ENCODE data around the gene FBXL13.

DNA sequence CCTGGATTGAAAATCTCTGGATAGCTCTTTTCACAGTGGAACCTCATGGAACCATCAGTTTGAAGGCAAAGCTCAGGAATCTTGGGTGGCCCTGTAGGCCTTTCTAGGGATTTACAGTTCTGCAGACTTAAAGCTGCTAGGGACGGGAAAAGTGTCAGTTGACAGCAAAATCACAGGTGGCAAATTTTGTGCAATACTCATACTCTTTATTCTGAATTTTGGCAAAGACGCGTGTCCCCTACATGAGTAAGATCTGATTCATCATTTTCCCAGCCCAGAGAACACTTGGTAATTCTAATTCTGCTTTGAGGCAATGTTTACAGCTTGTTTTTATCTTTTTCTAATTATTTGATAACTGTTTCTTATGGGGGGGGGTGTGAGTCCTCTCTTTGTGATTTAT lies 158.2 kb downstream of the FBXL13 start:
- TF ChIP-seq, protein P1, sequence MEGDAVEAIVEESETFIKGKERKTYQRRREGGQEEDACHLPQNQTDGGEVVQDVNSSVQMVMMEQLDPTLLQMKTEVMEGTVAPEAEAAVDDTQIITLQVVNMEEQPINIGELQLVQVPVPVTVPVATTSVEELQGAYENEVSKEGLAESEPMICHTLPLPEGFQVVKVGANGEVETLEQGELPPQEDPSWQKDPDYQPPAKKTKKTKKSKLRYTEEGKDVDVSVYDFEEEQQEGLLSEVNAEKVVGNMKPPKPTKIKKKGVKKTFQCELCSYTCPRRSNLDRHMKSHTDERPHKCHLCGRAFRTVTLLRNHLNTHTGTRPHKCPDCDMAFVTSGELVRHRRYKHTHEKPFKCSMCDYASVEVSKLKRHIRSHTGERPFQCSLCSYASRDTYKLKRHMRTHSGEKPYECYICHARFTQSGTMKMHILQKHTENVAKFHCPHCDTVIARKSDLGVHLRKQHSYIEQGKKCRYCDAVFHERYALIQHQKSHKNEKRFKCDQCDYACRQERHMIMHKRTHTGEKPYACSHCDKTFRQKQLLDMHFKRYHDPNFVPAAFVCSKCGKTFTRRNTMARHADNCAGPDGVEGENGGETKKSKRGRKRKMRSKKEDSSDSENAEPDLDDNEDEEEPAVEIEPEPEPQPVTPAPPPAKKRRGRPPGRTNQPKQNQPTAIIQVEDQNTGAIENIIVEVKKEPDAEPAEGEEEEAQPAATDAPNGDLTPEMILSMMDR (IDR thresholded peaks at IDR 0.05): no peak
- no peak for TF ChIP-seq POLR2AphosphoS5 (IDR thresholded peaks at IDR 0.05)
- TF ChIP-seq POLR2A (IDR thresholded peaks at IDR 0.05): no peak
